Mucosa of rectum (tissue), 2 donors: ENCODE measurements around the gene GLB1L.
"Not testable (repeated sequence)": the region's sequence is repeated elsewhere in the genome, so short reads cannot be mapped to it uniquely, and the experiment has no call there.

ENCODE experiments used
- H3K27ac ChIP-seq, 2 donors: one replicate each; pipeline ENCODE4 v1.7.0; 2013; ENCODE audit warnings: inconsistent platforms in 2 of 2, low read depth in 2 of 2, low read length in 2 of 2
- H3K27me3 ChIP-seq, 2 donors: one replicate each; pipeline ENCODE4 v1.7.0; 2013; ENCODE audit warnings: low read length in 2 of 2; ENCODE audit not compliant: control insufficient read depth in 2 of 2, insufficient read depth in 2 of 2
- H3K36me3 ChIP-seq, 2 donors: one replicate each; pipeline ENCODE4 v1.7.0; 2013; ENCODE audit warnings: low read length in 2 of 2; ENCODE audit not compliant: control insufficient read depth in 2 of 2, insufficient read depth in 2 of 2
- H3K4me1 ChIP-seq, 2 donors: one replicate each; pipeline ENCODE4 v1.7.0; 2013; ENCODE audit warnings: low read length in 2 of 2, mild to moderate bottlenecking in 1 of 2; ENCODE audit not compliant: control insufficient read depth in 2 of 2, insufficient read depth in 2 of 2
- H3K4me3 ChIP-seq, 2 donors: one replicate each; pipeline ENCODE4 v1.7.0; 2013; ENCODE audit warnings: low read length in 2 of 2
- H3K9ac ChIP-seq, 2 donors: one replicate each; pipeline ENCODE4 v1.7.0; 2013; ENCODE audit warnings: low read length in 2 of 2, low read depth in 1 of 2, mild to moderate bottlenecking in 1 of 2
- H3K9me3 ChIP-seq, 2 donors: one replicate each; pipeline ENCODE4 v1.7.0; 2013; ENCODE audit warnings: low read length in 2 of 2; ENCODE audit not compliant: control insufficient read depth in 2 of 2
- donor health status: healthy.
- donor health status: Normal muscosa, but diverticular disease.

GLB1L gene

GRCh38 chr2:219289195-219289536 lies 43.9 kb upstream of the GLB1L start:
- H3K4me1 ChIP-seq = peaks cover 0 to 1% of the 10 kb centered on the region in 2 donors
- no peak overlapping the region for H3K4me3 ChIP-seq

GRCh38 chr2:219287580-219288265 lies 42.5 kb upstream of the GLB1L start:
- Histone ChIP-seq H3K9ac (no peak overlapping the region), H3K9me3 (no peaks in the 10 kb centered on the region), H3K27ac (no peak overlapping the region), H3K4me1 (no peaks in the 10 kb centered on the region), H3K36me3 (peaks cover 13 to 23% of the 10 kb centered on the region in 2 donors), H3K4me3 (no peak overlapping the region), H3K27me3 (no peaks in the 10 kb centered on the region)

More at GRCh38 chr2:219289195-219289536, 43.9 kb upstream of the GLB1L start:
- Histone ChIP-seq H3K27ac (no peak overlapping the region), H3K36me3 (peaks cover 5 to 11% of the 10 kb centered on the region in 2 donors), H3K27me3 (no peaks in the 10 kb centered on the region), H3K9ac (no peak overlapping the region), H3K9me3 (no peaks in the 10 kb centered on the region)

GRCh38 chr2:219287116-219287440 lies 41.8 kb upstream of the GLB1L start:
- H3K27ac ChIP-seq, H3K4me3 ChIP-seq, H3K4me1 ChIP-seq, H3K9me3 ChIP-seq, H3K27me3 ChIP-seq, H3K9ac ChIP-seq: not testable (repeated sequence)
- H3K36me3 ChIP-seq = peaks cover 17 to 27% of the 10 kb centered on the region in 2 donors

- H3K36me3 ChIP-seq = peaks cover 20 to 32% of the 10 kb centered on the region in 2 donors
- no peaks in the 10 kb centered on the region for H3K9me3 ChIP-seq
- no peaks in the 10 kb centered on the region for H3K27me3 ChIP-seq
- no peaks in the 10 kb centered on the region for H3K4me1 ChIP-seq
- no peak overlapping the region for H3K27ac ChIP-seq
- no peak overlapping the region for H3K4me3 ChIP-seq
- H3K9ac ChIP-seq = no peak overlapping the region
These were observed 41.3 kb upstream of the GLB1L start for GRCh38 chr2:219286436-219287115.

GRCh38 chr2:219285894-219286425 lies 40.7 kb upstream of the GLB1L start:
- H3K9me3 ChIP-seq = no peaks in the 10 kb centered on the region
- no peak overlapping the region for H3K27ac ChIP-seq
- H3K4me1 ChIP-seq = peaks cover 0 to 2% of the 10 kb centered on the region in 2 donors
- H3K27me3 ChIP-seq = no peaks in the 10 kb centered on the region
- H3K4me3 ChIP-seq = no peak overlapping the region
- H3K9ac ChIP-seq = no peak overlapping the region
- peaks cover 26 to 36% of the 10 kb centered on the region in 2 donors for H3K36me3 ChIP-seq

GRCh38 chr2:219285373-219285735 lies 40.1 kb upstream of the GLB1L start:
- peaks cover 28 to 36% of the 10 kb centered on the region in 2 donors for H3K36me3 ChIP-seq
- peaks cover 0 to 2% of the 10 kb centered on the region in 2 donors for H3K4me1 ChIP-seq

GRCh38 chr2:219284501-219285372 lies 39.5 kb upstream of the GLB1L start:
- Histone ChIP-seq H3K9ac (no peak overlapping the region), H3K27me3 (no peaks in the 10 kb centered on the region), H3K4me3 (no peak overlapping the region), H3K36me3 (peaks cover 28 to 36% of the 10 kb centered on the region in 2 donors), H3K9me3 (no peaks in the 10 kb centered on the region), H3K27ac (no peak overlapping the region), H3K4me1 (peaks cover 6 to 8% of the 10 kb centered on the region in 2 donors)

More at GRCh38 chr2:219285373-219285735, 40.1 kb upstream of the GLB1L start:
- no peaks in the 10 kb centered on the region for H3K9me3 ChIP-seq
- H3K27ac ChIP-seq = no peak overlapping the region
- H3K27me3 ChIP-seq = no peaks in the 10 kb centered on the region
- H3K4me3 ChIP-seq = no peak overlapping the region
- no peak overlapping the region for H3K9ac ChIP-seq

- Histone ChIP-seq H3K36me3 (peaks cover 28 to 36% of the 10 kb centered on the region in 2 donors), H3K4me3 (no peak overlapping the region)
These were observed 37.8 kb upstream of the GLB1L start for GRCh38 chr2:219282943-219283581.

GRCh38 chr2:219282375-219282774 lies 37.1 kb upstream of the GLB1L start:
- Histone ChIP-seq H3K4me1 (peaks cover 22 to 26% of the 10 kb centered on the region in 2 donors), H3K27me3 (no peaks in the 10 kb centered on the region), H3K27ac (no peak overlapping the region), H3K36me3 (peaks cover 28 to 36% of the 10 kb centered on the region in 2 donors), H3K9me3 (no peaks in the 10 kb centered on the region), H3K4me3 (no peak overlapping the region), H3K9ac (no peak overlapping the region)

More at GRCh38 chr2:219282943-219283581, 37.8 kb upstream of the GLB1L start:
- Histone ChIP-seq H3K9me3 (no peaks in the 10 kb centered on the region), H3K27me3 (no peaks in the 10 kb centered on the region), H3K27ac (no peak overlapping the region), H3K4me1 (peaks cover 16 to 20% of the 10 kb centered on the region in 2 donors), H3K9ac (no peak overlapping the region)
